GM18526 (cell line): ENCODE measurements around the gene MDFIC2.

Source experiments
- POLR2A ChIP-seq: IDR thresholded peaks from 3 replicates; pipeline ENCODE4 v1.6.1; 2011; ENCODE audit not compliant: insufficient read length; ENCODE audit errors: extremely low read depth

MDFIC2 gene

DNA sequence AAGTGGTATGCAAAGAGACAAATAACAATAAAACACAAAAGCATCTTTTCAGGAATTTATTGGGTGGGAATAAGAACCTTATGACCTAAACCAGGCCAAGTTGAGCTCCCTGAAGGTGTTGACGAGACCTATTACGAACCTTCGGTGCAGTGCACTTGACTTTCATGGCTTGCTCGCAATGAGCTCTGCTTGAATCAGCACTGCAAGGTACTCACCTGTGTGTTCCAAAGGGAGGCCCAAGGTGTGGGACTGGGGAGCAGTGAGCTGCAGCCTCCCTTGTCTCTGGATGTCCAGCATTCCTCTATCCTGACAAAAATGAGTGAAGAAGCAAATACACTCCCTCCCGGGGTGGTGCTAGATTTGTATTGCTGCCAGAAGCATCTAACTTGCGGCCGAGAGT lies at the start of gene MDFIC2:
Gene MDFIC2, minus strand, starts transcription at position 303 of the 400 bp plus-strand sequence. CDS start 665 bp downstream, outside the sequence.
- no peak for TF ChIP-seq POLR2A

DNA sequence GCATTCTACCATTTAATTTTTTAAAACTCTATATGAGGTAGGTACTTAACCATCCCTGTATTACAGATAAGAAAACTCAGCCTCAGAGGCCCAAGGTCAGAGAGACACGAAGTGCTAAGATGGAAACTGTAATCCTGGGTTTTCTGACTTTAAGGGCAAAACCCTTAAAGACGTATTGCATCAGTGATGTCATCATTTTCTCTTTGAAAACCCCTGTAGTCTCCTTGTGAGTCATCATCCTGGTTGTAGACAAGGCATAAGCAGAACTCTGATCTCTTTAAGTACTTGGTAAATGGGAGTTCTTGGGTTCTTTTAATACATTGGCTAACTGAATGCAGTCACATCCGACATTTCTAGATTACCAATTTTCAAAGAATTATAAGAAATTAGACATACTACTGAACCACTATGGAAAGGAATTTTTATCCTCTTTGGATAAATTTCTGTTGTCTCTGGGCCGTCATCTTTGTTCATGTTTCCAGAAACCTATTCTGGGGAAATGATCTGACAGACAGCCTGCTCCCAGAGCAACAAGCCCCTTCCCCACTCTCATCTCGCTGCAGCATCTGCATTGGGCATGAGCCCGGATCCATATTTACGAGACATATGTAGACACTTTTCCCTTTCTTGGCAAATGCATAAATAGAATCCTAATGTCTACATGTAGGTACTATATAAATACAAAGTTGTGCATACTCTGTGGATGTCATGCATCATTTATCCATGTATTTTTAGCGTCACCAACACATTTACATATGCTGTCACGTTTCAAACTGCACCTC lies 48.7 kb upstream of the MDFIC2 start:
- no peak for TF ChIP-seq POLR2A

DNA sequence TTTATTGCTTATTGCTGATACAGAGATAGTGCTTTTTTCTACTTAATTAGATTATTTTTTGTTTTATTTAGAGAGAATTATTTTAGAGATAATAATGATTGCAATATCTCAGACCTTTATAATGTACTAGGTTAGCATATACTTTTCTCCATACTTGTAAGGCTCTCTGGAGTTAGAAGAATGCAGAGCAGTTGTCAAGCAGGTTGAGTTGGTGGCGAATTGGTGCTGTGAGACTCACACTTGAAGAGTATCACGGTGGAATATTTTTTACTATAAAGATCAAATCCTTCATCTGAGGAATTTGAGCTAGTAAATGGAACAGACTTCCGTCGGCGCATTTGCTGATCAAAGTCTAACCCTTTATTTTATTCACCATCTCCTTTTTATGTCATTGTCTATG lies 47.3 kb upstream of the MDFIC2 start:
- no peak for TF ChIP-seq POLR2A

DNA sequence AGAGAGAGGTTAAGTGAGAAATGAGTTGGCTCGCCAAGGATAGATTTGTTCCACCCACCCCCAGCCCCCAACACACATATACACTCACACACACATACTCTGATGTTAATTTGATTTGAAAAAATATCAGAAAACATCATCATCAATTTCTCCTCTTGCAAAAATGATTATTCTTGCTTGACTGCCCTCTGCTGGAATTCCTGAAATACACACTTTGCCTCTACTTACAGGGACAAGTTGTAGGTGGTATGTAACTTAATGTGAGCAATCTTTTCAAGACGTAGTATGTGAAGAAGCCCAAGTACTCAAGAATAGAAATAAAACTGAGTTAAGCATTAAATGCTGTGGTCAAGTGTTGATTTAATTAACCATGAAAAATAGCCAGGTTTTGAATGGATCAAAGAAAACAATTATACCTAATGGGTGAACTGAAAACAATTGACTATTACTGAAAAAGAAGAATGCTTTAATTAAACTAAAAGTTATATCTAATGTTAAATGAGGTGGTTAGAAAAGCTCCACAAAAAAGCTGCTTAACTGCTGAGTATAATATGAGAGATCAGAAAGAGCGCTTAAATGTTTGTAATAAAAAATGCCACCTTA lies 46.6 kb upstream of the MDFIC2 start:
- no peak for TF ChIP-seq POLR2A

DNA sequence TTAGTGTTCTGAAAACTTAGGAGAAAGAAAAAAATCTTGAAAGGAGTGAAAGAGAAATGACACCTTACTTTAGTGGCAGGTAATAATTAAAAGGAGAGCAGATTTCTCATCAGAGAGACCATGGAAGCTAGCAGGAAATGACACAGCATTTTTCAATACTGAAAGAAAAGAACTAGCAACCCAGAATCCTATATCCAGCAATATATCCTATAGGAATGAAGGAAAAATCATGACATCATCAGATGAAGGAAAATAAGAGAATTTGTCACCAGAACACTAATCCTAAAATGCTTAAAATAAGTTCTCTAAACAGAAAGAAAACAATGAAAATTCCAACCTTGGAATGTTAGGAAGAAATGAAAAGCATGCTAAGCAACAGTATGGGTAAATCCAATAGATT lies 39.8 kb upstream of the MDFIC2 start:
- TF ChIP-seq POLR2A: no peak

DNA sequence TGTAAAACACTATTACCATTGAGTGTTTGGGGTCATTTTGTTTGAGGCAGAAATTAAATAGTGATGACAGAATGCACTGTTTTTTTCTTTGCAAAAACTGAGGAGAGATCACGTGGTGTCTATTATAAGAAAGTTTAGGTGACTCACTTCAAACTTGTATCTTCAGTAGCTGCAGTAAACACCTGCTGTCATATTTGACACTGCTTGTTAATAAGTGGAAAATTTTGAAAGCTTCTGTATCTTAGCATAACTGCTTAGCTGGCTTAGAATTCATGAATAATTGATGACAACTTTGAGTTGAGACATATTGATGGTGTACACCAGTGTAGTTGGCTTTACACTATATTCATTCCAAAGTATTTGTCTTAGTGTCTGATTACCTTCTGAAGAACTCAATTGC lies 29.7 kb upstream of the MDFIC2 start:
- TF ChIP-seq POLR2A: no peak

DNA sequence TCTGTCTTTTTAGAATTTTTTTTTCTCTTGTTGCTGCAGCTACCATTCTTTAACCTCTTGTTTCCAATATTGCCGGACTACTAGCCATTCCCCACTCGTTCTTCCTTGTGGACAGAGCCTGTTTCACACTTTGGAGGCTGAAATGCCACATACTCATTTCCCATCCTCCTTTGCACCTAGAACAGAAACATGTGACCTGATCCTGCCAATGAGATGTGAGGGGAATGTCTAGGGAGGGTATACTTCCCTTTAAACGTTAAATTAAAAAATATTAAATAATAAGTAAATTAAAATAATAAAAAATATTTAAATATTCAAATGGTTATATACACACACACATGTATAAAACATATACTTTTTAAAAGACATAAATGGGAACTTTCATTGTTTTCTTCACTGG lies 20.6 kb upstream of the MDFIC2 start:
- no peak for TF ChIP-seq POLR2A

DNA sequence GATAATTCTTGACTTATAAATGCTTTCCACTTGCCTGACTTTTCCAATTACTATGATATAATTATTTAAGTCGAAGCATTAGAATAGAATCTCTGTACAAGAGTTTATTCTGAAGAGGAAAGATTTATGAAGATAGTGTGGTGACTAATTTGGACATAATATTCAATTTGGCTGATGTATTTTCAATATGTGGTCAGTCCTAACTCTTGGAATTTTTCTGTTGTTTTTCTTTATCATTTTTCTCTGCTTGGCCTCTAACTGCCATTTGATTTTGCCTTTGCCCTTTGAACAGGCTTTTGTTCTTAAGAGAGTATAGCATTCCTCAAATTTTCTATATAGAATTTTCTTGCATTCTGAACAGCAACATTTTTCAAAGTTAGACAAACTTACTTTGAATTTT lies 2.6 kb upstream of the MDFIC2 start:
- TF ChIP-seq POLR2A: no peak

DNA sequence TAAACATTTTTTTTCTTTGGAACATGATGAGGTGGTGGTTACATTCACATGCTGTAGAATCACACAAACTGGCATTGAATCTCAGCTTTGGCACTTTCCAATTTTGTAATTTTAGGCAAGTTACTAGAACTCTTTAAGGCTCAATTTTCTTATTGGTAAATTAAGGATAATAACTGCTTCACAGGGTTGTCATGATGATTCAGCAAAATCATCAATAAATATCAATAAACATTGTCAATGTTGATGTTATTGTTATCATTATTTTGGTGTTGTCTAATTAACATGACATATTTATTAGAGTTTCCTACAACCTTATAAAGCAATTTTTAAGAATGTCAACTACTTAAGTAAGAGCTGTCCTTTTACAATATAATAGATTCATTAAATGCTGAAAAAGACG lies 1.6 kb downstream of the MDFIC2 start:
- TF ChIP-seq POLR2A: no peak

DNA sequence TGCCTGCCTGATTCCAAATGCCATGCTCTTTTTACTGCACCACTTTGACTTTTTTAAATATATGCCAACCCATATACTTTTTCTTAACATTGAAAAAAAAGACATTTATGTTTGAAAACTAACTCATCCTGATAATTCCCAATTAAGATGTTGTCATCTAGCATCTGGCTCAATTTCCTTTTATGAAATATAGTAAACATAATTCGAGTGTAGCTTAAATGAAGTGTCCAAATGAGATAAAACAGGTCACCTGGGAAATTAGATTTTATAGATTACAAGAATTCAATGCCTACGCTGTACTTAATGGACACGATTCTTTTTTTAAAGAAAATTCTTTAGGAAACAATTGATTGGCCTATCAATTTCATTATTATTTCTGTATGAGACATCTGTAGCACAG lies 2.8 kb downstream of the MDFIC2 start:
- TF ChIP-seq POLR2A: no peak

DNA sequence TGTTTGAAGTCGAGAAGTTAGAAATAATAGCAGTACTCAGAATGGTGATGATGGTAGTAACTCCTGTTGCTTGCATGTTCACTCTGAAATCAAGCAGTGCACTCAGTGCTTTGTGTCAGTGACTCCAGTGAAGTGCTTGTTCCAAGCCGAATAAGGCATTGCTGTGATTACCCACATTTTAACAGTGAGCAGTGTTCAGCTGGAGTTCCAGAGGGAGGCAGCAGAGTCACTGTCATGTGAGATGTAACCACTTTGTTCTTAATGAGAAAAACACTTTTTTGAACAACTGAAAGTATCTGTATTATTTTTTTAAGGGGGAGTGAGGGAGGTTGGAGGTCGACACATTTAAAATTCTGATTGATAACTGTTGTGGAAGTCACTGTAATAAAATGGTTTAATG lies 3.7 kb downstream of the MDFIC2 start:
- TF ChIP-seq POLR2A: no peak

DNA sequence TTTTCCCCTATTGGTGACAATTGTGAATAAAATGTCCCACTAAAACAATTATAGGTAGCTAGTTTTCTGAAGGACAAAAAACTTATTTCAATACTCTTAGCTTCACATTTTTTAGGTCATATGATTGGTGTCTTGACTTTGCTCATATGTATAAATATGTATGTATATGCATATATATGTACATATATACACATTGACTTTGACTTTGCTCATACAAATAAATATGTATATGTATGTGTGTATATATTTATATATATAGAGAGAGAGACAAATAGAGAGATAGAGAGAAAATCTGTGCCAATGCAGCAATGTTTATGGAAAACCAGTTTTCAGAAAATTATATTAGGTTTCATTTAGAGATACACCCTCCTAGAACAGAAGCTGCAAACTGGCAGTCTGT lies 5.7 kb downstream of the MDFIC2 start:
- TF ChIP-seq POLR2A: no peak

DNA sequence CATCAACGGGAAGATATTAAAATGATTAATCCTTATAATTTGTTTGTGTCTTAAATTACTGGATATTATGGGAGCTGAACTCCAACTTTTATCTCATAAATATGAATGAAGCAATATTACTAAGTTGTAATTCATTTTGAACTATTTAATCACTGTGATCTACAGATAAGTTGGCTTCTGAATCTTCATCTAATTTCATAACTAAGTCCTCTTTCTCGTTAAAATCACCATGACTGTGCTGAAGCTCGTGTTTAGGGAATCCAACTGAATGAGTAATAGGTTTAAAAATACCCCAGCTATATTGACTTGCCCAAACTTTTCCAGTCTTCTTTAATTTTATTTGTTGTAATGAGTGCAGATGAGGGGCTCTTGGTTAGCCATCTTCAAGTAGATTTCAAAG lies 14.1 kb downstream of the MDFIC2 start:
- TF ChIP-seq POLR2A: no peak

DNA sequence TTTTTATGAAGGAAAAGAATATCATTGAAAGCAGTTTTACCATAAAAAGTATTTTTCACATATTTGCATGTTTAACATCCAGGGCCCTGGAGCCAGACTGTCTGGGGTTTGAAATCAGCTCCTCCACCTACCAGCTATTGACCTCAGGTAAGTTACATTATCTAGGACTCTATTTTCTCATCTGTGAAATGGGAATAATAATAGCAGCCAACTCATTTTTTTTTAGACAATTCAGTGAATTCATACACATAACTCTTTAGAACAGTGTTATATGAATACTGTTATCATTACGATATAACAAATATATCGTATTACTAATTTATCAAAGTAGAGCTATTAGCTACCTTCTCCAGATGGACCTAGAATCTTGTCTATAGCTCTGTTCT lies 21.3 kb downstream of the MDFIC2 start:
- TF ChIP-seq POLR2A: no peak

DNA sequence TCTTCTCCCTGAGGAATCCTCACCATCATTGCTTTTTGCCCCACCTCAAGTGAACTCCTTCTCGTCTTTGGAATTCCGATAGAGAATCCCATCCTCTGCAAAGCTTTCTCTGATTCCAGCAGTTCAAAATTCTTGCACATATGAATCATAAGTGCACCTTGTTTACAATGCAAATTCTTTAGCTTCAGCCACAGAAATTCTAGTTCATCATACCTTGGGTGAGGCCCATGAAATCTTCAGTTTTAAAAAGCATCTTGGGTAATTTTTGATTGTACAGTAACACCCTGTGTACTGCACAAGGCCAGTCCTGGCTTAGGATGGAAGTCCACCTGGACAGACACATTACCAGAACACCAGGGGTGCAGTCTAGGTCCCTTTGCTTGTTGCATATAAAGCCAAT lies 30.8 kb downstream of the MDFIC2 start:
- no peak for TF ChIP-seq POLR2A

DNA sequence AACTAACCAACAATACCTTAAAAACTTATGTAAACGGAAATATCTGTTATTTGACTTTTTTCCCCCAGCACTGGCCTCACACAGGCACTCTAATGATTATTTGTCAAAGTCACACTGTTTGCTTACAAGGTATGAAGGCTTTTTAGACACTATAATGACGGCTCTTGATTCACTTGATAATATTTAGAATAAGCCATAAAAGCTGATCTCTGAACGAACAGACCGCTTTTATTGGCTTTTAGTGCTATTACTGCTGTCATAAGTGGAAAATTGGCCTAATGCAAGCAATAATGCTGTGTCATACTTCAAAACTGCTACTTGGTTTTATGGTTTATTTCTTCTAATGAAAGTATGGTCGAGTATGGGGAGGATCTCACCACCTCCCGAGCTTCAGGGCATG lies 35.1 kb downstream of the MDFIC2 start:
- TF ChIP-seq POLR2A: no peak

DNA sequence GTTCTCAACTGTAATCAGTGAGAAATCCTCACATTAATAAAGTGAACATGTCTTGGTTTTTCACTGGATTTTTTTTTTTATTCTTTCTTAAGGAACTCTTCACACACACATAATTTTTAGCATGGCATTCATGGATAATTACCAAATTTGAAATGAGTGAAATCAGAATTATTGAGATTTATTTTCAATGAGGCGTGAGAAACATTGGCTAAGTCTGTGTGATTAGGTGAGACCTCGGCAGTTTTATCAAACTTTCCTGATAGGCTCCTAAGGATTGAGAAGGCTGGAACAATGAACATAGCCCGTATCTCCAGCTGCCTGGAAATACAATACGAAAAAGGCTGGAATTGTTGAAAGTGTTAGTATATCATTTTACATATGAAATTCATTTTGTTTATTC lies 35.5 kb downstream of the MDFIC2 start:
- no peak for TF ChIP-seq POLR2A
